Panc1 (cell line): Measurements from ENCODE around the gene PPM1B. TPM values are rescaled to one million over a fixed set of nuclear protein-coding genes. Genes with fewer than 3 reads are reported as not detected.

Source experiments
- ATAC-seq: fragments of 200-7000 bp; cut with Tn5 transposase; 2 replicates; pipeline ENCODE4 v1.9.1; 2020; ENCODE audit warnings: mild to moderate bottlenecking, moderate library complexity
- BruUV-seq: library from RNA; stranded (reverse); fragments of 400-500 nt; replicated peaks from 2 replicates; lab custom pipeline; 2021; lab: Mats Ljungman, UMichigan
- CTCF ChIA-PET: fragments of 300-600 bp; sonication (Branson Sonifier 250); formaldehyde crosslinking; loops from one replicate; lab custom pipeline; 2022; ENCODE audit warnings: antibody characterized with exemption; lab: Charles Lee
- POLR2A ChIA-PET: fragments of 300-600 bp; sonication (Branson Sonifier 250); formaldehyde crosslinking; loops from one replicate; lab custom pipeline; 2022; ENCODE audit warnings: antibody characterized with exemption; lab: Charles Lee
- DNase-seq: peaks from one replicate; pipeline ENCODE4 v3.0.0-alpha.2; 2010; ENCODE audit warnings: low read depth, low spot score
- H3K27ac ChIP-seq: 2 replicates; pipeline ENCODE4 v1.5.1; 2011; ENCODE audit warnings: mild to moderate bottlenecking, low read length, inconsistent platforms
- H3K27me3 ChIP-seq: fragments of 200-500 bp; sonication (Bioruptor generic); 2 replicates; pipeline ENCODE4 v1.6.0; 2014; ENCODE audit warnings: low read length, inconsistent platforms; ENCODE audit not compliant: control insufficient read depth, insufficient read depth
- H3K36me3 ChIP-seq: fragments of 200-500 bp; sonication (Bioruptor generic); 2 replicates; pipeline ENCODE4 v1.5.1; 2014; ENCODE audit warnings: inconsistent platforms, mild to moderate bottlenecking, low read length, moderate library complexity; ENCODE audit not compliant: control insufficient read depth, insufficient read depth
- H3K4me1 ChIP-seq: 2 replicates; pipeline ENCODE4 v1.5.1; 2011; ENCODE audit warnings: inconsistent platforms, mild to moderate bottlenecking, low read length, moderate library complexity; ENCODE audit not compliant: control insufficient read depth, insufficient read depth
- H3K4me3 ChIP-seq, 2 experiments: 2 replicates each; pipeline ENCODE4 v1.5.1; 2011 to 2012; ENCODE audit warnings: low read depth in 2 of 2, low read length in 2 of 2, mild to moderate bottlenecking in 2 of 2, inconsistent platforms in 1 of 2, moderate library complexity in 1 of 2
- H3K9me3 ChIP-seq: fragments of 200-500 bp; sonication (Bioruptor generic); 2 replicates; pipeline ENCODE4 v1.5.1; 2014; ENCODE audit warnings: low read depth, mild to moderate bottlenecking, inconsistent platforms, low read length, moderate library complexity; ENCODE audit not compliant: control insufficient read depth, insufficient read depth
- POLR2AphosphoS5 ChIP-seq: IDR thresholded peaks from 2 replicates; pipeline ENCODE4 v1.6.1; 2012; ENCODE audit warnings: mild to moderate bottlenecking, low read depth, low read length, moderate library complexity
- REST ChIP-seq, 2 experiments: IDR thresholded peaks; 2 replicates each; pipeline ENCODE4 v1.6.1; 2011 to 2012; ENCODE audit warnings: low read depth in 2 of 2, control low read depth in 1 of 2, low read length in 1 of 2, mild to moderate bottlenecking in 1 of 2, moderate library complexity in 1 of 2; ENCODE audit not compliant: insufficient read depth in 1 of 2
- SIN3A ChIP-seq: IDR thresholded peaks from 2 replicates; pipeline ENCODE4 v1.6.1; 2012; ENCODE audit warnings: low read depth, mild to moderate bottlenecking, low read length, moderate library complexity, borderline replicate concordance; ENCODE audit not compliant: insufficient read depth
- TCF7L2 ChIP-seq: IDR thresholded peaks from 2 replicates; pipeline ENCODE4 v1.6.1; 2011; ENCODE audit warnings: mild to moderate bottlenecking, low read depth, low read length, inconsistent platforms
- in situ Hi-C: cut with HindIII; loops from 2 replicates; pipeline ENCODE4 v1.10.0; 2016; ENCODE audit warnings: low sequenced_read_pairs, low pct_unique_long_range_greater_than_20kb
- intact Hi-C: fragments of 100-400 bp; cut with micrococcal nuclease; formaldehyde crosslinking; loops from one replicate; pipeline ENCODE4 v1.10.0; 2022; ENCODE audit not compliant: unreplicated experiment
- total RNA-seq: library from RNA; stranded (reverse); gene quantifications from one replicate; pipeline ENCODE4 v1.2.1, GENCODE V29; 2021; ENCODE audit not compliant: unreplicated experiment
- TF ChIP-seq, protein P1 (sequence below): fragments of 450-650 bp; IDR thresholded peaks from 2 replicates; pipeline ENCODE4 v1.5.1; 2017; ENCODE audit warnings: mild to moderate bottlenecking

PPM1B gene
- total RNA-seq, 1 experiment from 2014 or later: 36.0 TPM

- in situ Hi-C loops: no loop called here
- no peak for TF ChIP-seq SIN3A
- no peak for TF ChIP-seq REST (IDR thresholded peaks at IDR 0.05; ENCODE audit: insufficient read depth in 1 of 2, low read depth in 2 of 2, low read length in 1 of 2)
- no peak for TF ChIP-seq POLR2AphosphoS5
- TF ChIP-seq, protein P1, sequence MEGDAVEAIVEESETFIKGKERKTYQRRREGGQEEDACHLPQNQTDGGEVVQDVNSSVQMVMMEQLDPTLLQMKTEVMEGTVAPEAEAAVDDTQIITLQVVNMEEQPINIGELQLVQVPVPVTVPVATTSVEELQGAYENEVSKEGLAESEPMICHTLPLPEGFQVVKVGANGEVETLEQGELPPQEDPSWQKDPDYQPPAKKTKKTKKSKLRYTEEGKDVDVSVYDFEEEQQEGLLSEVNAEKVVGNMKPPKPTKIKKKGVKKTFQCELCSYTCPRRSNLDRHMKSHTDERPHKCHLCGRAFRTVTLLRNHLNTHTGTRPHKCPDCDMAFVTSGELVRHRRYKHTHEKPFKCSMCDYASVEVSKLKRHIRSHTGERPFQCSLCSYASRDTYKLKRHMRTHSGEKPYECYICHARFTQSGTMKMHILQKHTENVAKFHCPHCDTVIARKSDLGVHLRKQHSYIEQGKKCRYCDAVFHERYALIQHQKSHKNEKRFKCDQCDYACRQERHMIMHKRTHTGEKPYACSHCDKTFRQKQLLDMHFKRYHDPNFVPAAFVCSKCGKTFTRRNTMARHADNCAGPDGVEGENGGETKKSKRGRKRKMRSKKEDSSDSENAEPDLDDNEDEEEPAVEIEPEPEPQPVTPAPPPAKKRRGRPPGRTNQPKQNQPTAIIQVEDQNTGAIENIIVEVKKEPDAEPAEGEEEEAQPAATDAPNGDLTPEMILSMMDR: no peak
- no peak for TF ChIP-seq TCF7L2
- no TSS peak for BruUV-seq
- ChIA-PET CTCF (no interaction called here), POLR2A (no interaction called here)
- H3K36me3 ChIP-seq: peaks cover 2% of the 10 kb centered on the region; the same call in 1 of the 2 replicates
- no peak overlapping the region for H3K4me3 ChIP-seq
- H3K9me3 ChIP-seq: no peaks in the 10 kb centered on the region
- DNase-seq: no peak
- 0 out of 2 replicates have a peak overlapping the region, but pooled peaks have one; percentile 30 for H3K27ac ChIP-seq
- ATAC-seq: no peak
- H3K27me3 ChIP-seq: no peaks in the 10 kb centered on the region
- H3K4me1 ChIP-seq: peaks cover 2% of the 10 kb centered on the region; the same call in 1 of the 2 replicates
- intact Hi-C loops: no loop called here
These were observed 3.9 kb downstream of the PPM1B start for GRCh38 chr2:44172576-44172975.

DNA sequence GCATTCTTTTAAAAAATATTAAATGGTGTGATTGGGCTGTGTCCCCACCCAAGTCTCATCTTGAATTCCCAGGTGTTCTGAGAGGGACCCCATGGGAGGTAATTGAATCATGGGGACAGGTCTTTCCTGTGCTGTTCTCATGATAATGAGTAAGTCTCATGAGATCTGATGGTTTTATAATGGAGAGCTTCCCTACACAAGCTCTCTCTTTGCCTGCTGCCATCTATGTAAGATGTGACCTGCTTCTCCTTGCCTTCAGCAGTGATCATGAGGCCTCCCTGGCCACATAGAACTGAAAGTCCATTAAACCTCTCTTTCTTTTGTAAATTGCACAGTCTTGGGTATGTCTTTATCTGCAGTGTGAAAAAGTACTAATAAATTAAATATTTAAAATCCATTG lies 10.3 kb downstream of the PPM1B start:
- no TSS peak for BruUV-seq
- Histone ChIP-seq H3K27ac (no peak overlapping the region), H3K36me3 (no peaks in the 10 kb centered on the region), H3K9me3 (no peaks in the 10 kb centered on the region), H3K4me1 (peaks cover 6% of the 10 kb centered on the region; the same call in 1 of the 2 replicates), H3K27me3 (no peaks in the 10 kb centered on the region), H3K4me3 (no peak overlapping the region)
- TF ChIP-seq, protein P1: no peak
- TF ChIP-seq TCF7L2 (no peak), POLR2AphosphoS5 (no peak), REST (IDR thresholded peaks at IDR 0.05; ENCODE audit: insufficient read depth in 1 of 2, low read depth in 2 of 2, low read length in 1 of 2) (no peak), SIN3A (no peak)
- ChIA-PET CTCF (interaction anchor here (0.6 kb wide), 1 partner anchor 50 kb away, joined by 4 read pairs; no protein-coding TSS in a partner anchor), POLR2A (no interaction called here)
- in situ Hi-C loops: no loop called here
- DNase-seq (no peak), ATAC-seq (no peak)
- intact Hi-C loops: no loop called here
